GM20431 (cell line): ENCODE data around the gene NEDD4L.
"Not testable (repeated sequence)": the region's sequence is repeated elsewhere in the genome, so short reads cannot be mapped to it uniquely, and the experiment has no call there.

Experiments
- in situ Hi-C: fragments of 300-500 bp; cut with MseI, MboI; formaldehyde crosslinking; loops from one replicate; pipeline ENCODE4 v1.15.0; 2020; ENCODE audit warnings: low sequenced_read_pairs; ENCODE audit not compliant: unreplicated experiment

The NEDD4L gene

DNA sequence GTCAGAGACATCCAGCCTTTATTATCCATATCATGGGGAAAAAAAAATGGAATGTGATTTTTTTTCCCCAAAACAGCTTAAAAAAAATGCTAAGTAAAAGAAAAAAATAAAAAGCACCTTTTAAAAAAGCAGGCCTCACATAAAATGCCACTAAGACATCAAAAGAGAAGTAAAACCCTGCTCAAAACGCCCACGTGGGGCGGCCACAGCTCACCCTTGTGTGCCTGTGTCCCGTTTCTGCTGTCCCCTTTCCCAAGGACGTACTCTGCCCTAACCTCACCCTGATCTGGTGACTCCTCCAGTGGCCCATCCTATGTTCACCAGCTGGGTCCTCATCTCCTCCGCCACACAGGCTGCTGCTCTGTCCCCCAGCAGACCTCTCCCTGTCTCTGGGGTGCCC lies 125.4 kb downstream of the NEDD4L start:
- in situ Hi-C loops: no loop called here

DNA sequence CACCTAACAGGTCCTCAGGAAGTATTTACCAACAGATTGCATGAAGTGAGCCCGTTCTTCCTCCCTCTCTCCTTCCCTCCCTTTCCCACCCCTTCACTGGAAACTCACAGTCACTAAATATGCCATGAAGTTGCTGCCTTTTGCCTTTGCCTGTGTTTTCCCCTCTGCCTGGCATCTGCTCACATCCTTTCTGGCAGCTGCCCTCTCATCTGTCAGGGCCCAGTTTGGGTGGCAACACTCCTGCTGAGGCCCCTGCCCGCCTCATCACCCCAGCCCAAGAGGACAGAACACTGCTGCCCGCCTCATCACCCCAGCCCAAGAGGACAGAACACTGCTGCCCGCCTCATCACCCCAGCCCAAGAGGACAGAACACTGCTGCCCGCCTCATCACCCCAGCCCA lies 126.0 kb downstream of the NEDD4L start:
- in situ Hi-C loops: not testable (repeated sequence)

DNA sequence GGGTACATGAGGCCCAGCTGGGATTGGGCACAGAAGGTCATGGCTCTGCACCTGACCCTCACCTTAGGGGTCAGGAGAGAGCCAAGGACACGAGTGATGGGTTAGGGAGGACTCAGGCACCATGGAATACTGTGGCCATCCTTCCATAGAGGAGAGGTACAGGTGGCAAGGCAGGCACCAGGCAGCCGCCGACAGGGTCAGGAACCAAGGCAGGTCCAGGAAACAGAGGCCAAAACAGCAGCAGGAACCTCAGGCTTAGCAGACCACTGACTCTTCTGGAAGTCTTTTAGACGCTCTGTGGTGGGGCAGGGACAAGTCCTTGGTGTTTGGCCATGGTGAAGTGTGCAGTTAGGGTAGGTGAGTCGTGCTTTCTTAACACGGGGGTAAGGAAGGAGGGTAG lies 128.0 kb downstream of the NEDD4L start:
- in situ Hi-C loops: no loop called here

DNA sequence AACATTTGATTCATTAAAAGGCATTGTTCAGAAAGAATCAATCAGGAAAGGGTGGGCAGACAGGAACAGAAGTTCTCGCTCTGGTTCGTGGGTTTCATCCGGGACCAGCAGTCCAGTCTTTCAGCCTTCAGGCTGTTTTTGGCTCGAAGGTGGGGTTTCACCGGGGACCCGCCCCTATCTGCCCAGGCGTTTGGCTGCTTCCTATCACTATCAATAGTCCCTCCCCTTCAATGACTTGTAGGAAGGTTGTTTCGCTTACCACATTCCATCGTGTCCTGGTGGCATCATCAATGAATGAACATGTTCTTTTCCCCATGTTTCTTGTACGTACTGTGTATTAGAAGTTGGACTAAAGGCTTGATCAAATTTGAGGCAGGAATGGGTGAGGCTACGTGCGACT lies 130.3 kb downstream of the NEDD4L start:
- in situ Hi-C loops: no loop called here

DNA sequence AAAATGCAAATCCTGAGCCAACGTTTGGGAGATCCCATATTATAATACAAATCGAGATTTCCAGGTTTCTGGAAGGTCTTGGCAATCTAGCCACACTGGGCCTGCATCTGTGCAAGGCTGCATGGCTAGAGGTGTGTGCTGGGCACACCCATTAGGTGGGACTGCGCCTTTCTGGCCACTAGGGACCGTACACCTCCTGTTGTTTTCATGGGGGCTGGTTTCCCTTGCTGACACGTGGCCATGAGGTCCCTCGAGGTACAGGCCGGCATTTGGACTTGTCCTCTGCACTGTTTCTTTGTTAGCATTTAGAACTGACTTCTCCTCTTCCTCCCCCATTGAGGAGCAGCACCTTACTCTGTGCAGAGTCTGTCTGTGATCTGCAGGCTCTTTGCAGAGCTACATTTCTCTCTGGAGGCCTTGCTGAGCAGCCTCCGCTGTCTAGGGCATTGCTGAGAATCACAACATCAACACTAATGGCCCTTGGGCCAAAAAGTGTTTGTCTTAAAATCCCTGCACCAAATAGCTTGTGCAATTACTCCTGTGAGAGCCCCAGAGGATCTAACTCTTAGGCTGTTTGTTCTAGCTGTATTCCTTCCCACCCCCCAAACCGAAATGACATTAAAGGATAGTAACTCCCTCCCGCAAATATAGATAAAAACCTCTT lies 131.2 kb downstream of the NEDD4L start:
- in situ Hi-C loops: no loop called here

DNA sequence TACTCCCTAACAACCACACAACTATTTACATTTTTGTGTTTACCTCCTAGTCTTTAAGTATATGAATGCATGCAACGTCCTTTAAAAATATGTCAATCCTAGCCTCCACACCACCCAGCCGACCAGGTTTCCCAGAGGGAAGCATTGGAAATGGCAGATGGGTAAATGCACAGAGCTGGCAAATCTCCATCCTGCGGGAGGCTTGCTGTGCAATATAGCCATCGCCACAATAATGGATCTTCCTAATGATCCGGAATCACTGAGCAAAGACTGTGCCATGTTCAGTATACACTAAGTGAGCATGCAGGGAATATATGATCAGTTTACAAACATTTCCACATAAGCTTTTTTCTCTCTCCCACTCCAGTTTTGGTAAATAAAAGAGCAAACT lies 131.8 kb downstream of the NEDD4L start:
- in situ Hi-C loops: no loop called here

DNA sequence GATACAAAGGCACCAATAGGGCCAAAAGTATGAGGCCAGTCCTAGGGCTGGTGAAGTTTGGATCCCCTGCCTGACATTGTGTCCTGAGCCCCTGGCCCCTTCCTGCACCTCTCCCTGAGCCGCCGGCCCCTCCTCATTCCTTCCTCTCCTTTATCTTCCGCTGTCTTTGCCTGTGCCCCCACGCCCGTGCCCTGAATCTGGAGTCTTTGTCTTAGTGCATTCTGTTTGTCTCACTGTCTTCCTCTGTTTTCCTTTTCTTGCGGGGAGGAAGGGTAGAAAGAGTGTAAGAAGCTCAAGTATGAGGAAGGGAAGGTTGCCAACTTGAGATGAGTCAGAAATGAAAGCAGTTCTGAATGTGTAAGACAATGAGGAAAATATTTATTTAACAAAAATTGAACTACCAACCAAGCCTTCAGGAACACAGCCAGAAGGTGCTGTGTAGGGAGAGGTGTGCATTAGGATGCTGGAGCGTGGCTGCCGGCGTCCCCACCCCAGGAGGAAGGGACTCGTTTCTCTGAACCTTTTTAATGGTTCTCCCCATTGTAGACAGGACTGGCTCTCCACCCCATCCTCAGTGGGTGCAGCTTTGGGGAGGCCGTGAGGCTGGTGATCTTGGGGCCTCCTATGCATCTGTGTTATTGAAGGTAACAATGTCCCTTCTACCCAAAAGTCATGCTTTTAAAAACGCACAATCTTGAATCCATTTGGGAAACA lies 133.1 kb downstream of the NEDD4L start:
- in situ Hi-C loops: no loop called here

DNA sequence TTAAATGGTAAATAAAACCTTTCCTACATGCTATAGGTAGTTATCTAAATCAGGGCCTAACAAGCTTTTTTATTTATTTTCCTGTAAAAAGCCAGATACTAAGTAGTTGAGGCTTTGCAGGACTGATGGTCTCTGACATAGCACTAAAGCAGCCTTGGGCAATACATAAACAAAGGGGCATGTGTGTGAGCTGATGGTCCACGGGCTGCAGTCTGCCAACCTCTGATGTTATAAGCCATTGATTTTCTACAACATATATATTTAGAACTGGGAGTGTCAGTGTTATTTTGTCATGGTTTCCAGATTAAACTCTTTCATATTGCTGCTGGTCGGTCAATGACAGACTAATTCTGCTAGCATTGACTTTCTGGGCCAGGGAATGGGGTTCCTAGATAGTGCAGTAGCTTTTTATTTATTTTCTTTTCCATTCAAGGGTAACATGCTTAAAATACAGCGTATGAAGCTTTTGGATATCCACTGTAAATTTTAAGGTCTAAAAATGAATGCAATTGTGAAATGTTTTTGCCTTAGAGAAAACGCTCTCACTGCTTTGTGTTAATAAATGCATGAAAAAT lies 134.0 kb downstream of the NEDD4L start:
- in situ Hi-C loops: no loop called here

DNA sequence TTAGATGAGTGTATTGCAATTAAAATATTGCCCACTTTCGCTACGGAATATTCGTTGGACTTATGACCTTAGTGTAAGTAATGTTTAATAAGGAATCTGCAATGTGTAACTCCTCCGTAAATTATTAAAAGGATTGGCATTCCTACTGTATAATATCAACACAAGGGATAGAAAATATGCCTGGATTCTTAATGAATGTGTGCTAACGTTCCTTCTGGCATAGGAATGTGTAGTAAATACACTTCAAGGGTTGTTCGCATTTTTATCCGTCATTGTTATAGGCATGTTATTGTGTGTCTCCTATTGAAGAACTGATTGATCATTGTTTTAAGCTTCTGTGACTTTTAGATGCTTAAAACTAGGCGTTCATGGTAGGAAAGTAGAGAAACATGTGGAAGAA lies 134.5 kb downstream of the NEDD4L start:
- in situ Hi-C loops: no loop called here

DNA sequence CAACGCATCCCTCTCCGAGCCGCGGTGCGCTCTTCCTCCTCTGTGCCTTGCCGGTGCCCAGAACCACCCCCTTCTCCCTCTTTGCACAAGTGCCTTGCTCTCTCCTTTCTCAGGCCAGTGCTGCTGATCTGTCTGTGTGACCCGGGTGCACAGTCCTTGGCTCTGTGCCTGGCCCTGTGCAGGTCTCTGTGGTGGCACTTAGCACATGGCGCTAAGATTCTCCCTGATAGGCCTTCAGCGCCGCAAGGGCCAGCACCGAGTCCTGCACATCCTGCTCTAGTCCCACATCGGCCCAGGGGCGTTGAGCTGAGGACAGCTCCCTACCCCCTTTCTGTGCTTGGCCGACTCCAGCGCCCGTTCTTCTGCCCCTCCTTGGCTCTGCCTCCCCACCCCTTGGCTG lies 136.1 kb downstream of the NEDD4L start:
- in situ Hi-C loops: no loop called here

DNA sequence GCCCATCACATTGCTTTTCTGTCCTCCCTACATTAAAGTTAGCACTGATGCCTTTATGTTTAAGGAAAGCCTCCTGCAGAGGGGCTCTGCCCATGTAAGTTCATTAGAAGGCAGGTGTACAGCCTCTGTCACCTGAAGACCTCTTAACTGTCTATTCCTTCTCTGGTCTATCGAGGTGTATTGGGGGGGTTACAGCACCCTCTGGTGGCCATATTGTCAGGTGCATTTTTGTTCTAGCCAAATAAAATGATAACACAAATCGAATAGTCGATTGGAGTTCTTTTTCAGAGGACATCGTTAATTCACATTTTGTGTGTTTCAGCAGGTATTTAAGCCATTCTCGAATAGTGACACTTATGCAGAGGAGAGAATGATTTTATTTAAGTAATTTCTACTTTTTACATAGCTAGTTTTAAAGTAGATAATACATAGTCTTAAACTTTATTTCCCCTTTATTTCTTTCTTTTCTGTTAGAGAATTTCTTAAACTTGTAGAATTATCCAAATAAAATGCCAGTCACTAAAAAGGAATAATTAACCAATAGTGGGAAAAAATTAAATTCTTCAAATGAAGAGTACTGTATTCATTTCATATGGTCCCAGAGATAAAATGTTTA lies 136.8 kb downstream of the NEDD4L start:
- in situ Hi-C loops: no loop called here

DNA sequence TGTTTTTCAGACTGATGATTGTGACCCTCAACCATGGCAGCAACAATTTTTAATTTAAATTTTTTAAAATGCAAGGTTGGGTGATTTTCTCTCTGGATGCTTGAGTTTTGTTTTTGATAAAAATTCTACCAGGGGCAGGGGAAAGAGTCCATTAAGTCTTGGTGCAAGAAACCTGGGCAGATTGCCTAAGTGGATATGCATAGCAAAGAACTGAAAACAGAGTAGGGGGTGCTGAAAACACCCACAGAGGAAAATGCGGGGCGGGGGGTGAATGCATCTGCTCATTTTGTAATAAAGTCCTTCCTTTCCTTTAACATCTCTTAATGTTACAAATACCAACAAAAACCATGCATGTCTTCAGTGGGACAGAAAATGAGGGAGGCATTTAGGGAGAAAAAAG lies 138.0 kb downstream of the NEDD4L start:
- in situ Hi-C loops: no loop called here

DNA sequence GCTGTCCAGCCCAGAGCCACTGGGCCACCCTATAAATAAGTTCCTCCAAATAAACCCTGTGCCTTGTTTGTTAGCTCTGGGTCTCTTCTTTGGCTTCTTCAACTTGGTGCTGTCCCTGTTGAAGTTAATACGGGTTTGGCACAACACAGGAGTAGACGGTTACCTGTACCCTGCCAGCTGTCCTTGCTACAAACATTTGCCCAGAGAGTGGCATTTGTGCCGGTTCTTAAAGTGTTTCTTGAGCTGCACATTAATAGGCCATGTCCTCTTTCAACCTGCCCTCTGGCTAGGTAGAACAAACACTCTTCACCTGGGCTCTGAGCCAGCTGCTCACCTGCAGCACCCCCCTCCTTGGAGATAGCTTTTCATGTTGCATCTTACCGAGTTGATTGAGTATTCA lies 139.2 kb downstream of the NEDD4L start:
- in situ Hi-C loops: no loop called here

DNA sequence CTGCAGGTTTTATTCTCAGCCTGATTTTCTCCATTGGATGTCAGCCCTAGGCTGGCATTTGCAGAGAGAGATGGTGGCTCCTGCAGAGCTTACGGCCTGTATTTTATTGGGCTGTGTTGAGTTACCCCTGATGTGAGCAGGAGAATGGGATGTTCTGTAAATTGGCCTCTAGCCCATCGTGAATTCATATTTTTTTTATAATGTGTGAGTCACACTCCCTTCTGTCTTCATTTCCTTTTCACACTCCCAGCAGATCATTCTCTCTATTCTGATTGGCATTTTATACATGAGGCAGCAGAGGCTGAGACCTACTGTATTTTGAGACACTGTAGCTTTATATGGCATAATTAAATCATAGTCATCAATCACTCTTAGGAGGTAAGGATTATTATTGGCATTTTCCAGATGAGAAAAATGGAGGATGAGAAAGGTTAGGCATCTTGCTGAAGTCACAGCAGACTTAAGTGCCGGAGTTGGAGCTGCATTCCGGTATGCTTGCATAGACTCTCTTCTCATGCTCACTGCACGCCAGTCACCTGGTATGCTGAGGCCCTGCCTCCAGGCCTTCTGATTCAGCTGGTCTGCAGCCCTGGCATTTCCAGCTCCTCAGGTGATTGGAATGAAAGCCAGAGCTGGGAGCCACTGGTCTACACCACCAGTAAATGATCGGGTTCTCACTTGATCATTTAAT lies 142.4 kb downstream of the NEDD4L start:
- in situ Hi-C loops: no loop called here

DNA sequence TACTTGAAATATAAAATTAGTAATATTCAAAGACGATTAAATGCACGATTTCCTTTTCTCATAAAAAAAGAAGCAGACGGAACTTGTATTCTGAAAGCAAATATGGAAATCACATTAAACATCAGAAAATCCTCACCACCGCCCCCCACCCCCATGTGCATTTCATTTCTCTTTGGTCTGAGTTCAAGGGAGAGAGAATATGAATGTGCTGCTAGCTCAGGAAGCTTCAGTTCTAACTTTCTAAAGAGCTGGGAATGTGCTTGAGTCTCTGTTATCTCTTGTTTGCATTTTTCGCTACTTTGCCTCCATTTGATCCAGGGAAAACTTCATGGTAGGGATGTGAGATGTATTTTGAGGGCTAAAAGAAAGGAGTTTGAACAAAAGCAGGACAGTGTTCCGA lies 143.6 kb downstream of the NEDD4L start:
- in situ Hi-C loops: no loop called here

DNA sequence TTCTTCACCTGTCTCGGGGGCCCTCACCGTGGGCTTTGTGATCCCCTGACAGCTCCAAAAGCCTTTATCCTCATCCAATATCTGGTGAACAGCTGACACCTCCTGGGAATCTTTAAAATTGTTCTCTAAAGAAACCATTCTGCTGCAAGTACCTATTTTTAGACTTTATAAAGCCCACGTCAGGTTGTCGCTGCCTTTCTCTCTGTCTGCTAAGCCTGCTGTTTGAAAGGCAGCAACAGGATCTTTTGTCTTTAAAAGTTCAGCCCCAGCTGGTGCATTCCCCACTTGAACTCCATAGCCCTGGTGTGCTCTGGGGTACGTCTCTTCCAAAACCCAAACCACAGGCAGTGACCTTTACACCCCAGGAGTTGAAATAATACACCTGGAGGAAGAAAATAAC lies 145.0 kb downstream of the NEDD4L start:
- in situ Hi-C loops: no loop called here

DNA sequence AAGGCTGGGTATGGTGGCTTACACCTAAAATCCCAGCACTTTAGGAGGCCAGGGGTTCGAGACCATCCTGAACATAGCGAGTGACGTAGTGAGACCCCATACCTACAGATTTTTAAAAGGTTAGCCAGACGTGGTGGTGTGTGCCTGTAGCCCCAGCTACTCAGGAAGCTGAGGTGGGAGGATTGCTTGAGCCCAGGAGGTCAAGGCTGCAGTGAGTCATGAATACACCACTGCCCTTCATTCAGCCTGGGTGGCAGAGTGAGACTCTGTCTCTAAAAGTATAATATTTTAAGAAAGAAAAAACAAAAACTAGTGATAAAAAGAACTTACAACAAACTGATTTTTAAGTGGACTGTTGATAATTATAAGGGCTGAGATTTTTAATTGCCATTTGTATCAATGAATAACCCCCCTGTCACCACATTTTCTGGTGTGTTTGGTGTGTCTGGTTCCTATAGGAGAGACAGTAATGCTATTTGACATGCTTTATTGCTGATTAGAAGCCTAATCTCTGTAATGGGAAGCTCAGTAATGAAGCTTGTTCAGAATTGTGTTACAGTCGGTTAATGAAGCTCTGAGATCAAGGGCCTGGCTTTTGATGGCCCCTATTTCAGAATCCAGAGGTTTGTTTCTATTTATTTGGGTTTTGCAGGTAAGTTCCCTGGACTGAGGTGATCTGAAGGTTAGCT lies 147.0 kb downstream of the NEDD4L start:
- in situ Hi-C loops: no loop called here

DNA sequence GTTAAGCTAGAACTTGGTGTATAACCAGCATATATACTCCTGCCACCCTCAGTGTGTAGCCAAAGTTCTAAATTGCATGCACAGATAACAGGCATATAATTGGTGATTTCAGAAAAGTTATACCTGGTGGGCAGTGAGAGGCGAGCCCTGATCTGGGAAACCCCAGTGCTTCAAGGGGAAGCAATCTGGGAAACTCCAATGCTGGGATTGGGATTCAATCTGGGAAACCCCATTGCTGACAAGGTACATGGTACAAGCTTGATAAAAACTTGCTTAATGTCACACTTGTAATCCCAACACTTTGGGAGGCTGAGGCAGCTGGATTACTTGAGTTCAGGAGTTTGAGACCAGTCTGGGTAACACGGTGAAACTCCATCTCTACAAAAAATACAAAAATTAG lies 147.6 kb downstream of the NEDD4L start:
- in situ Hi-C loops: no loop called here

DNA sequence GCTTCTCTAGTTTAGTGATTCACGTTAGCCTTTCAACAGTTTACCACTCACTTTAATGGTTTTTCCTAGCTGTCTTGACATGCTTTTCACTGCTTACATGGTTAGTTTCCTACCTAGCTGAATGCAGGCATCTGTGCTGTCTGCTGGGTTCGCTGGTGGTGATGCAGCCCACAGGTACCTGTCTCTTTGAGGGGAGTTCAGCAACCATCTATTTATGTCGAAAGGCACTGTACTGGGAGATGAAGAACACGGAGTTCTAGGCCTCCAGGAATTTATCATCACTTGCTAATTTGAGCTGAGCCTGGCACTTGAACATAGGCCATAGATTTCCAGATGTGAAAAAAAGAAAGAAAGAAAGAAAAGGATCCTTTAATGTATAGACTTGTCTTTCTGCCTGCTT lies 148.5 kb downstream of the NEDD4L start:
- in situ Hi-C loops: no loop called here

DNA sequence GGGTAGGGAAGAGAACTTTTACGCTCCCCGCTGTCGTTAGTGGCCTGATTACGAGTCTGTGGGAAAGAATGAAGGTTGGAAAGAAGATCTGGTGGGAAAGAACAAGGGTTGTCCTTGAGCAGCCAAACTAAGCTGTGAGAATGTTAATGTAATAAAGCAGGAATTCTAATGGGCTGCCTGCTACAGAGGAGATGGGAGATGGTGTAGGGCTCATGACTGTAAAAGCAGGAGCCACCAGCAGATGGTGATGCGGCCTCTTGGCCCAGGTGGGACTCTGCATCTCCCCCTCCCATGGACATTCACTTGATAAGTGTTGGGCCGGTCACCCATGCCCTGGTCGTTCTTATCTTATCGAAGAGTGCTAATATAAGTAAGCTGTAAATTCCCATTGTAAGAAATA lies 150.0 kb downstream of the NEDD4L start:
- in situ Hi-C loops: no loop called here
